ENCODE measurements around the gene TEKTIP1. TPM values are rescaled to one million over a fixed set of nuclear protein-coding genes. Genes with fewer than 3 reads are reported as not detected.

Gene TEKTIP1
- polyA plus RNA-seq, 3 donors = 3.3 to 10.7 (median 6.5) TPM

- no peak for DNase-seq (ENCODE audit: extremely low read depth in 1 of 11, low read depth in 9 of 11, low spot score in 4 of 11)
Measured at GRCh38 chr19:3534375-3535234, 4.4 kb upstream of the TEKTIP1 start.

GRCh38 chr19:3535235-3535535 lies 3.8 kb upstream of the TEKTIP1 start:
- DNase-seq (ENCODE audit: extremely low read depth in 1 of 11, low read depth in 9 of 11, low spot score in 4 of 11) = no peak

- no peak for DNase-seq (ENCODE audit: extremely low read depth in 1 of 11, low read depth in 9 of 11, low spot score in 4 of 11)
Measured at GRCh38 chr19:3535563-3535965, 3.4 kb upstream of the TEKTIP1 start.

DNA sequence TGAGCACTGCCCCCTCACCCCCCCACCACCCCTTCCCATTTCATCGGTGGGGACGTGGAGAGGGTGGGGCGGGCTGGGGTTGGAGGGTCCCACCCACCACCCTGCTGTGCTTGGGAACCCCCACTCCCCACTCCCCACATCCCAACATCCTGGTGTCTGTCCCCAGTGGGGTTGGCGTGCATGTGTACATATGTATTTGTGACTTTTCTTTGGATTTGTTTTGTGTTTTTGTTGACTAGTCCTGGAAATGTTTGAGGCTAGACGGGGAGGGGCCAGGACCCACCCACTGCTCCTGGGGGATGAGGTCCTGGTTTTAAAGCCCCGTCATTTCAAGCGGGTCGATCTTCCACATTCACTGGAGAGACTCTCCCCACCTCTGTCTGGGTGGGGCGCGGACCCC lies 3.0 kb upstream of the TEKTIP1 start:
- no peak for DNase-seq (ENCODE audit: extremely low read depth in 1 of 11, low read depth in 9 of 11, low spot score in 4 of 11)

DNA sequence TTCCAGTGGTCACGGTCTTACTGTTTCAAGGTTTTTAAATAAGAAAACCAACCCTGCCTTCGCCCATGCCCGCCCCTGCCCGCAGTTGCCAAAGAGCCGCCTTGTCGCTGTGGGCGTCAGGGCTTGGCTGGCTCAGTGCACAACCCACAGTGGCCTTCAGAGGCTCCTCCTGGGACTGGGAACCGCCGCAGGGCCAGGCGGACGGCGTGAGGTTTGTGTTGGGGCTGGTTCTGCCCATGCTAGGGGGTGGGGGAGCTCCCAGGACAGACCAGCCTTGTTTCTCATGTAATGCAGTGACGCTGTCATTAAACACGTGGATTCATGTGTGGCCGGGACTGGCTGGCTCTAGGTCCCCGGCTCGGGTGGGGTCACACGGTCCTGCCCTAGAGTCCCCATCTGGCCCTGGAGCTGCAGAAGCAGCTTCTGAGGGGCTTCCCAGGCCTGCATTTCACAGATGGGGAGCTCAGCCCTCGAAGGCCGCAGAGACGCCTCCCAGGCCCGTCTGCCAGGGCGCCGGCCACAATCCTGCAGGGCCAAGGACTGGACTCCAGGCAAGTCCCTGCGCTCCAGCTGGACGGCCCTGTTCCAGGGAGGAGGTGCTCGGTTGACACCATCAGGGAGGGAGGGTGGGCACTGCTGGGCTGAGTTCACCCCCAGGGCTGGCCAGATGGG lies 2.4 kb upstream of the TEKTIP1 start:
- DNase-seq (ENCODE audit: extremely low read depth in 1 of 11, low read depth in 9 of 11, low spot score in 4 of 11) = no peak

DNA sequence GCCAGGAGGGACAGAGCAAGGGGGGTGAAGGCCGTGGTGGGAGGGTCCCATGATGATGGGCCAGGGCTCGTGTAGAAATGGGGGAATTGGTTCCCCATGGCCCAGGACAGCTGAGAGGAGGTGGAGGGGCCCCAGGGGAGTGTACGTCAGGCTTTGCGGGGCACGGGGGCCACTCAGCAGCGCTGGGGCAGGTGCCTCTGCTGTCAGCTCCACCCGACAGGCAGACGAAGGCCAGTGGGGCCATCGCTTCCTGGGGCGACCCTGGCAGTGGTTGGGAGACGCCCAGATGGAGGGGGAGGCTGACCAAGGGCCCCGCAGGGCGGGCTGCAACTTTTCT lies 1.9 kb upstream of the TEKTIP1 start:
- DNase-seq (ENCODE audit: extremely low read depth in 1 of 11, low read depth in 9 of 11, low spot score in 4 of 11) = no peak

DNA sequence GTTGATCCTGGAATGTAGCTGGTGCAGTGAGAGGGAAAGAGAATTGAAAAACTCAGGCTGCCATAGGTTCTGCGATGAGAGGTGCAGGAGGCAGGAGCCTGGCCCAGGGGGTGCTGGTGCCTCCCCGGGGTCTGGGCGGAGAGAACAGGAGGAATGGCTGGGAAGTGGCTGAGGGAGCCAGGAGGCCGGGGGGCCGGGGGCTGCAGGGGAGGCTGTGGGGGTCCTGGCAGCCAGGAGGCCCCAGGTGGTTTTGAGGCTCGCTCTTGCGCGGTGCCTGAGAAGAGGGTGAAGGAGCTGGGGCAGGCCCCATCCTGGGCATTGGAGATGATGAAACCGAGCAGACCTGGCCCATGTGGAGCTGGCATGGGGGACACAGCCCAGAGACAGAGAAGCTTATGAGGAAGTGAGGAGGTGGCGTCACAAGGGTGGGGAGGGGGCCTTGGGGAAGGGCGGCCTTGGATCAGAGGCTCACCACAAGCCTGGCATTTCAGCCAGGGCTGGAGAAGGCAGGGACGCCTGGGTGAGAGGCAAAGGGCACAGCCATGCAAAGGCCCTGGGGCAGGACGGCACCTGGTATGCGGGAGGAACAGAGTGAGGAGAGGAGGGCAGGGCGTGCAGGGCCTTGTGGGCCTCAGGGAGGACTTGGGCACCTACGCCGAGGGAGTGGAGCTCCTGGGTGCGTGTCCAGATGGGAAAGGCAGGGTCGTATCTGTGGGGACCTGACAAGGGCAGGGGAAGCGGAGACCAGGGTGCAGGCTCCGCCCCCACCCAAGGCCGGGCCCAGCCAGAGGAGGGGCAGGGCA lies 1.3 kb upstream of the TEKTIP1 start:
- no peak for DNase-seq (ENCODE audit: extremely low read depth in 1 of 11, low read depth in 9 of 11, low spot score in 4 of 11)

- DNase-seq (ENCODE audit: extremely low read depth in 1 of 11, low read depth in 9 of 11, low spot score in 4 of 11) = no peak
Measured at GRCh38 chr19:3538258-3538929, 580 bp upstream of the TEKTIP1 start.

GRCh38 chr19:3539756-3540118 lies 763 bp downstream of the TEKTIP1 start:
- no peak for DNase-seq (ENCODE audit: extremely low read depth in 1 of 11, low read depth in 9 of 11, low spot score in 4 of 11)

DNA sequence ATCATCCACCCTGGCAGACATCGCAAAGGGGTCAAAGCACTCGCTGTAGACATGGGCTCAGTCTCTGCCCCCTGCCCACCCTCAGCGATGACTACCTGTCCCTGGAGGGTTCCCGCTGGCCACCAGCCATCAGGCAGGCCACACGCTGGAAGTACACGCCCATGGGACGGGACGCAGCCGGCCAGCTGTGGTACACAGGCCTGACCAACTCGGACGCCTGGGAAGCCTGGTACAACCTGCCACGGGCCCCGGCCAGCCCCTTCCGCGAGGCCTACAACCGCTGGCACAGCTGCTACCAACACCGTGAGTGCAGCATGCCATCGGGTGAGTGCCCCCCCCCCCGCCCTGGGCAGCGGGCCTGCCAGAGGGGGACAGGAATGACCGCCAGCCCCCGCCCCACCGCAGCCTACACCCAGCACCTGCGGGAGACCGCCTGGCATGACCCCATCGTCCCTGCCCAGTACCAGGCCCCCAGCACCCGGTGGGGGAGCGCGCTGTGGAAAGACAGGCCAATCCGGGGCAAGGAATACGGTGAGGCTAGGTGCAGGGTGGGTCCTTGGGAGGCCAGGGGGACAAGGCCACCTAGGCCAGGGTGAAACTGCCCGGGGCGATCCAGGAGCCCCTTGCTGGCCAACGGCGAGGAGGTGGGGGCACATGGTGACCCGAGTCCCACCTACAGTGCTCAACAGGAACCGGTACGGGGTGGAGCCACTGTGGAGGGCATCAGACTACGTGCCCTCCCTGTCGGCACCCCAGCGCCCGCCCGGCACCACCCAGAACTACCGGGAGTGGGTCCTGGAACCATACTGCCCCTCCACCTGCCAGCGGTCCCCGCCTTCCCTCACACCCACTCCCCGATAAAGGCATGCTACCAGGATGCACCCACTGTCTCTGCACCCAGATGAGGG lies 4.4 kb downstream of the TEKTIP1 start:
- no peak for DNase-seq (ENCODE audit: extremely low read depth in 1 of 11, low read depth in 9 of 11, low spot score in 4 of 11)

DNA sequence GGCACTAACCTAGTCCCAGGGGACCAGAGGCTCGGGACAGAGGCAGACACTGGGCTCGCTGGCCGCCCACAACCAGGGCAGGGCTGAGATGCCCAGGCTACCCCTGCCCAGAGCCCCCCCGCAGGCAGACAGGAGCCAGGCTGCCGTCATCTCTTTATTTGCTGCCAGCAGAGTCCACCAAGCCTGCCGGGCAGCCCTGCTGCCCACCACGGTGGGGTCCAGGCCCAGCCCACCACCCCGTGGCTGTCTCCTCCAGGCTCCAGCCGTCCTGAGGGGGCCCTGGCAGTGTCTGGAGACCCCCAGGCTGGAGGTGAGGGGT lies 5.0 kb downstream of the TEKTIP1 start:
- no peak for DNase-seq (ENCODE audit: extremely low read depth in 1 of 11, low read depth in 9 of 11, low spot score in 4 of 11)

- no peak for DNase-seq (ENCODE audit: extremely low read depth in 1 of 11, low read depth in 9 of 11, low spot score in 4 of 11)
Measured at GRCh38 chr19:3544742-3545668, 6.0 kb downstream of the TEKTIP1 start.

GRCh38 chr19:3545669-3546034 lies 6.7 kb downstream of the TEKTIP1 start:
- DNase-seq (ENCODE audit: extremely low read depth in 1 of 11, low read depth in 9 of 11, low spot score in 4 of 11) = no peak

- DNase-seq (ENCODE audit: extremely low read depth in 1 of 11, low read depth in 9 of 11, low spot score in 4 of 11) = no peak
Measured at GRCh38 chr19:3546119-3546518, 7.1 kb downstream of the TEKTIP1 start.

DNA sequence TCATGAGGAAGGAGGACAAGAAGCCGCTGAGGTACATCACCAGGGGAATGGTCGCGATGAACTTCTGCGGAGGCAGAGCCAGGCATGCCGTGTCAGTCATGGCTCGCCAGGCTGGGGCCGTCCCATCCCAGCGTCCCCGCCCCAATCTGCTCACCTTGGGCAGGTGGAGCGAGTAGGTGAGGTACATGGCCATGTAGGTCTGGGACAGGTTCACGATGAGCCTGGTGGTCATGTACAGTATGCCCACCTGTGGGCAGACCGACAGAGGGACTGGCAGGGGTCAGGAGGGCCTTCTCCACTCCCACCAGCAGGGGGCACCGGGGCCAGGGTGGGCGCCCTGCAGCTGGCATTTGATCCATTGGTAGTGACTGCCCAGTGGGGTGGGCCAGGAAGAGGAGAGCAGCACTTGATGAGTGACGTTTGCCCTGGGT lies 8.3 kb downstream of the TEKTIP1 start:
- no peak for DNase-seq (ENCODE audit: extremely low read depth in 1 of 11, low read depth in 9 of 11, low spot score in 4 of 11)

DNA sequence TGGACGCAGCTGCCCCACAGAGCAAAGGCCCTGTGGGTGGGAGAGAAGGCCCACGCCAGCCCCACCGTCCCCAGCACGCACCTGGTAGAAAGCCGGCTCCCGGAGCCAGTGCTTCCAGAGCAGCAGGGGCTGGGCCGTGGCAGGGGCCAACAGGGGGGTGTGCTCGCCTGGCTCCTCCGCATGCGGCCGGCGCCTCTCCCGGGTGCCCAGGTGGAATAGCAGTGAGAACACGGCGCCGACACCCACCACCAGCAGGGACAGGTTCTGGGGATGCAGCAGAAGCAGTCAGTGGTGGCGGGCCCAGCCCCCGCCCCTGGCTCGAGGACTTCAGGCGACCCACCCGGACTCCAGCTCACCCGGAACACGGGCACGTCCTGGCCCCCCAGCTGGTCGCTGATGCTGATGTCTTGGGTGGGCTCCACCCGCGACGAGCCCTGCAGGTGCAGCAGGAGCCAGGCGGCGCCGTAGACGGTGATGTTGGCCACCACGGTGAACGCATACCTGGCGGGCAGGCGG lies 8.9 kb downstream of the TEKTIP1 start:
- no peak for DNase-seq (ENCODE audit: extremely low read depth in 1 of 11, low read depth in 9 of 11, low spot score in 4 of 11)

DNA sequence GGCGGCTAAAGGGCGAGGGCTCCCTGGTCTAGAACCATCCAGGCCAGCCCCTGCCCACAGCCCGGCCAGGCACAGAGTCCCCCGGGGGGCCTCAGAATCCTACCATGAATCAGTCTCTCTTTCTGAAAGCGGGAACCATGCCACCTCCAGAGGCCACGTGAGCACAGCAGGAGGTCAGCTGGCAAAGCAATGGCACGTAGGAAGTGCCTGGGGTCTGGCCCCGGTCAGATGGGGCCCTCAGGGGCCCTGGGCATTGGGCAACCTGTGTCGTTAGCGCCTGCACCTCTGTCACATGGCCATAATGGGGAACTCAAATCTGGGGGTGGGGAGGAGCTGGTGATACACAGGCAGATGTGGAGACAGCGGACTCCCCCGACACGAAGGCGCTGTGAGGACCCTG lies 9.6 kb downstream of the TEKTIP1 start:
- no peak for DNase-seq (ENCODE audit: extremely low read depth in 1 of 11, low read depth in 9 of 11, low spot score in 4 of 11)

DNA sequence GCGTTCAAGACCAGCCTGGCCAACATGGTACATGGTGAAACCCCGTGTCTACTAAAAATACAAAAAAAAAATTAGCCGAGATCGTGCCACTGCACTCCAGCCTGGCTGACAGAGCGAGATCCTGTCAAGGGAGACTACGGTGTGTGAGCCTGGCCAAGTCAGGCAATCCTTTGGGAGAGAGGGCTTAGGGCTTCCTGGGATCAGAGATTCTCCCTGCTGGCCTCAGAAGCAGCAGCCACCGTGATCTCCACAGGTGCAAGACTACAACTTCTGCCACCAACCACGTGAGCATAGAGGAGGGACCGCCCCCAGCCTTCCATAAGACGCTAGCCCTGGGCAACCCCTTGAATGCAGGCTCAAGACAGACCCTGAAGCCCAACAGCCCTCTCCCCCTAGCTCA lies 10.8 kb downstream of the TEKTIP1 start:
- no peak for DNase-seq (ENCODE audit: extremely low read depth in 1 of 11, low read depth in 9 of 11, low spot score in 4 of 11)

Data from renal cortex interstitium (tissue), 11 donors.